Smooth muscle cell of the brain vasculature (primary cell): ENCODE results near the gene DUSP3.
"Not testable (repeated sequence)": the region's sequence is repeated elsewhere in the genome, so short reads cannot be mapped to it uniquely, and the experiment has no call there.

Experiments used
- DNase-seq: peaks from one replicate; pipeline ENCODE4 v3.0.0-alpha.2; 2012; ENCODE audit warnings: low read depth, low spot score

DUSP3 gene

GRCh38 chr17:43801844-43802243, 23.1 kb upstream of the DUSP3 start:
- no peak for DNase-seq

- no peak for DNase-seq
These were observed 22.0 kb upstream of the DUSP3 start for GRCh38 chr17:43800736-43801135.

GRCh38 chr17:43799047-43799446, 20.3 kb upstream of the DUSP3 start:
- DNase-seq = no peak

- DNase-seq = not testable (repeated sequence)
These were observed 19.2 kb upstream of the DUSP3 start for GRCh38 chr17:43798024-43798423.

GRCh38 chr17:43792668-43793067, 13.9 kb upstream of the DUSP3 start:
- not testable (repeated sequence) for DNase-seq

- DNase-seq = no peak
These were observed 12.8 kb upstream of the DUSP3 start for GRCh38 chr17:43791589-43791988.

GRCh38 chr17:43790311-43790940, 11.6 kb upstream of the DUSP3 start:
- no peak for DNase-seq

GRCh38 chr17:43789482-43789881, 10.7 kb upstream of the DUSP3 start:
- no peak for DNase-seq

- no peak for DNase-seq
These were observed 9.8 kb upstream of the DUSP3 start for GRCh38 chr17:43788540-43788939.

- DNase-seq = no peak
These were observed 9.0 kb upstream of the DUSP3 start for GRCh38 chr17:43787728-43788127.

GRCh38 chr17:43784628-43785101, 5.9 kb upstream of the DUSP3 start:
- DNase-seq = no peak

- DNase-seq = no peak
These were observed 5.3 kb upstream of the DUSP3 start for GRCh38 chr17:43784068-43784467.

- DNase-seq = no peak
These were observed 4.3 kb upstream of the DUSP3 start for GRCh38 chr17:43782913-43783680.

GRCh38 chr17:43780135-43780534, 1.4 kb upstream of the DUSP3 start, which contains the start of gene CFAP97D1:
TSS of gene CFAP97D1 (plus strand) at chr17:43780435. CDS start at chr17:43780463, 28 bp downstream.
- no peak for DNase-seq

GRCh38 chr17:43779145-43780125, 658 bp upstream of the DUSP3 start:
- DNase-seq = no peak

GRCh38 chr17:43774304-43775250, 4.2 kb downstream of the DUSP3 start:
- DNase-seq = no peak

GRCh38 chr17:43772877-43773648, 5.7 kb downstream of the DUSP3 start:
- no peak for DNase-seq

- DNase-seq = no peak
These were observed 7.3 kb downstream of the DUSP3 start for GRCh38 chr17:43771463-43771862.

- DNase-seq = no peak
These were observed 7.8 kb downstream of the DUSP3 start for GRCh38 chr17:43770957-43771356.

- DNase-seq = no peak
These were observed 8.9 kb downstream of the DUSP3 start for GRCh38 chr17:43769859-43770258.
